ENCODE data around the gene SBNO2. TPM values are rescaled to one million over a fixed set of nuclear protein-coding genes. Genes with fewer than 3 reads are reported as not detected.

Gene SBNO2
- total and polyA plus RNA-seq, 4 donors: 2.2 to 25.0 (median 15.0) TPM

DNA sequence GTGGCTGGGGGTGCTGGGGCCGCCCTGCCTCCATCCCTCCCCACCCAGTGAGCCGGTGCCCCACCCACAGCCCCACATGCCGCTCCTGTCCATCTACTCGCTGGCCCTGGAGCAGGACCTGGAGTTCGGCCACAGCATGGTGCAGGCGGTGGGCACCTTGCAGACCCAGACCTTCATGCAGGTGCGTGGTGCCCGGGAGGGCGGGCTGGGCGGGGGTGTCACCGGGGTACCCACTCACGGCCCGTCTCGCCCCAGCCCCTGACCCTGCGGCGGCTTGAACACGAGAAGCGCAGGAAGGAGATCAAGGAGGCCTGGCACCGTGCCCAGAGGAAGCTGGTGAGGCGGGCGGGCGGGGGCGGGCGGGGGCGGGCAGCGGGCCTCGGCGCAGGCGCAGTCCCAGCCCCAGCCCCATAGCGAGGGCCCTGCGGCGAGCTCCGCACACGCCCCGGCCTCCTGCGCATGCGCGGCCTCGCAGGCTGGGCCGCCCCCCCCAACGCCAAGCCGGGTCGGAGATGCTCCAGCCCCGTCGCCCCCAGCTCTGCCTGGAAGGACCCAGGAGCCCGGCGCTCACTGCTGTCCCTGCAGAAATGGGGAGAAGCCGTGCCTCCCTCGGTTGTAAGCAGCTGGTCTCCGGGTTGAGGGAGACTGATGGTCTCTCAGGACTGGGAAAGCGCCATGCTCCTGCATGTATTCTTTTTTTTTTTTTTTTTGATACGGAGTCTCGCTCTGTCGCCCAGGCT lies 99.4 kb downstream of the SBNO2 start:
- no peak overlapping the region for H3K4me3 ChIP-seq (ENCODE audit: low read depth in 1 of 3, low read length in 3 of 3)
- H3K9me3 ChIP-seq (ENCODE audit: control insufficient read depth in 4 of 4, low read length in 3 of 4): no peaks in the 10 kb centered on the region
- H3K27me3 ChIP-seq (ENCODE audit: control insufficient read depth in 4 of 4, insufficient read depth in 4 of 4, low read length in 3 of 4): peaks cover 0 to 5% (median 0%) of the 10 kb centered on the region in 4 donors
- DNase-seq (ENCODE audit: low spot score): no peak
- no peak overlapping the region for H3K9ac ChIP-seq (ENCODE audit: low read depth in 1 of 2, low read length in 2 of 2)
- no peak overlapping the region for H3K27ac ChIP-seq (ENCODE audit: low read depth in 1 of 2, low read length in 2 of 2)
- 61% methylated on average over 54 of the region's 54 CpGs for WGBS
- peaks cover 7 to 33% (median 14%) of the 10 kb centered on the region in 4 donors for H3K4me1 ChIP-seq (ENCODE audit: control insufficient read depth in 4 of 4, insufficient read depth in 4 of 4, low read length in 3 of 4)
- TF ChIP-seq HNF4A (conservative IDR thresholded peaks at IDR 0.05) (no peak), RXRA (IDR thresholded peaks at IDR 0.05) (no peak), FOXA2 (IDR thresholded peaks at IDR 0.05) (no peak), HNF4G (IDR thresholded peaks at IDR 0.05) (no peak), GABPA (IDR thresholded peaks at IDR 0.05 in 1 of 2, conservative IDR thresholded peaks at IDR 0.05 in 1 of 2) (no peak), YY1 (IDR thresholded peaks at IDR 0.05) (no peak), SP1 (IDR thresholded peaks at IDR 0.05) (no peak)
- TF ChIP-seq, protein P1, sequence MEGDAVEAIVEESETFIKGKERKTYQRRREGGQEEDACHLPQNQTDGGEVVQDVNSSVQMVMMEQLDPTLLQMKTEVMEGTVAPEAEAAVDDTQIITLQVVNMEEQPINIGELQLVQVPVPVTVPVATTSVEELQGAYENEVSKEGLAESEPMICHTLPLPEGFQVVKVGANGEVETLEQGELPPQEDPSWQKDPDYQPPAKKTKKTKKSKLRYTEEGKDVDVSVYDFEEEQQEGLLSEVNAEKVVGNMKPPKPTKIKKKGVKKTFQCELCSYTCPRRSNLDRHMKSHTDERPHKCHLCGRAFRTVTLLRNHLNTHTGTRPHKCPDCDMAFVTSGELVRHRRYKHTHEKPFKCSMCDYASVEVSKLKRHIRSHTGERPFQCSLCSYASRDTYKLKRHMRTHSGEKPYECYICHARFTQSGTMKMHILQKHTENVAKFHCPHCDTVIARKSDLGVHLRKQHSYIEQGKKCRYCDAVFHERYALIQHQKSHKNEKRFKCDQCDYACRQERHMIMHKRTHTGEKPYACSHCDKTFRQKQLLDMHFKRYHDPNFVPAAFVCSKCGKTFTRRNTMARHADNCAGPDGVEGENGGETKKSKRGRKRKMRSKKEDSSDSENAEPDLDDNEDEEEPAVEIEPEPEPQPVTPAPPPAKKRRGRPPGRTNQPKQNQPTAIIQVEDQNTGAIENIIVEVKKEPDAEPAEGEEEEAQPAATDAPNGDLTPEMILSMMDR (IDR thresholded peaks at IDR 0.05; ENCODE audit: low read depth, low read length, missing input control): no peak
- peaks cover 0 to 1% (median 0%) of the 10 kb centered on the region in 4 donors for H3K36me3 ChIP-seq (ENCODE audit: control insufficient read depth in 4 of 4, insufficient read depth in 3 of 4, low read depth in 1 of 4, low read length in 3 of 4)

DNA sequence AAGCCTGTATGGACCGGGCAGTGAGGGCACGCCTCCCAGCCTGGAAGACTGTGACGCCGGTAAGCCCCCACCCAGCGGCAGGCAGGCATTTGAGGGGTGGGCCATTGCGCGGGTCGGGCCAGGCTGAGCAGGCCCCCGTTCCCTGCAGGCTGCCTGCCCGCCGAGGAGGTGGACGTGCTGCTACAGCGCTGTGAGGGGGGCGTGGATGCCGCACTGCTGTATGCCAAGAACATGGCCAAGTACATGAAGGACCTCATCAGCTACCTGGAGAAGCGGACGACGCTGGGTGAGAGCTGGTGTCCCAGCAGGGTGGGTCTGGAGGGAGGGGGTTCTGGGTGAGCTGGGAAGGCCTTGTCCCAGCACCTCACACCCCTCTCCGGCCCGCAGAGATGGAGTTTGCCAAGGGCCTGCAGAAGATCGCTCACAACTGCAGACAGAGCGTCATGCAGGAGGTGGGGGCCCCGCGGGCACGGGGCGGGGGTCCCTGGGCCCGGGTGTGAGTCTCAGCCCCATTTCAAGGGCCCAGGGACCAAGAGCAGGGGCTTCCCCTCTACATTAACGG lies 100.0 kb downstream of the SBNO2 start:
- Histone ChIP-seq H3K9ac (ENCODE audit: low read depth in 1 of 2, low read length in 2 of 2) (no peak overlapping the region), H3K4me3 (ENCODE audit: low read depth in 1 of 3, low read length in 3 of 3) (no peak overlapping the region), H3K27me3 (ENCODE audit: control insufficient read depth in 4 of 4, insufficient read depth in 4 of 4, low read length in 3 of 4) (peaks cover 0 to 7% (median 1%) of the 10 kb centered on the region in 4 donors), H3K9me3 (ENCODE audit: control insufficient read depth in 4 of 4, low read length in 3 of 4) (no peaks in the 10 kb centered on the region), H3K36me3 (ENCODE audit: control insufficient read depth in 4 of 4, insufficient read depth in 3 of 4, low read depth in 1 of 4, low read length in 3 of 4) (peaks cover 0 to 1% (median 0%) of the 10 kb centered on the region in 4 donors), H3K4me1 (ENCODE audit: control insufficient read depth in 4 of 4, insufficient read depth in 4 of 4, low read length in 3 of 4) (peaks cover 7 to 33% (median 16%) of the 10 kb centered on the region in 4 donors), H3K27ac (ENCODE audit: low read depth in 1 of 2, low read length in 2 of 2) (no peak overlapping the region)
- TF ChIP-seq, protein P2, sequence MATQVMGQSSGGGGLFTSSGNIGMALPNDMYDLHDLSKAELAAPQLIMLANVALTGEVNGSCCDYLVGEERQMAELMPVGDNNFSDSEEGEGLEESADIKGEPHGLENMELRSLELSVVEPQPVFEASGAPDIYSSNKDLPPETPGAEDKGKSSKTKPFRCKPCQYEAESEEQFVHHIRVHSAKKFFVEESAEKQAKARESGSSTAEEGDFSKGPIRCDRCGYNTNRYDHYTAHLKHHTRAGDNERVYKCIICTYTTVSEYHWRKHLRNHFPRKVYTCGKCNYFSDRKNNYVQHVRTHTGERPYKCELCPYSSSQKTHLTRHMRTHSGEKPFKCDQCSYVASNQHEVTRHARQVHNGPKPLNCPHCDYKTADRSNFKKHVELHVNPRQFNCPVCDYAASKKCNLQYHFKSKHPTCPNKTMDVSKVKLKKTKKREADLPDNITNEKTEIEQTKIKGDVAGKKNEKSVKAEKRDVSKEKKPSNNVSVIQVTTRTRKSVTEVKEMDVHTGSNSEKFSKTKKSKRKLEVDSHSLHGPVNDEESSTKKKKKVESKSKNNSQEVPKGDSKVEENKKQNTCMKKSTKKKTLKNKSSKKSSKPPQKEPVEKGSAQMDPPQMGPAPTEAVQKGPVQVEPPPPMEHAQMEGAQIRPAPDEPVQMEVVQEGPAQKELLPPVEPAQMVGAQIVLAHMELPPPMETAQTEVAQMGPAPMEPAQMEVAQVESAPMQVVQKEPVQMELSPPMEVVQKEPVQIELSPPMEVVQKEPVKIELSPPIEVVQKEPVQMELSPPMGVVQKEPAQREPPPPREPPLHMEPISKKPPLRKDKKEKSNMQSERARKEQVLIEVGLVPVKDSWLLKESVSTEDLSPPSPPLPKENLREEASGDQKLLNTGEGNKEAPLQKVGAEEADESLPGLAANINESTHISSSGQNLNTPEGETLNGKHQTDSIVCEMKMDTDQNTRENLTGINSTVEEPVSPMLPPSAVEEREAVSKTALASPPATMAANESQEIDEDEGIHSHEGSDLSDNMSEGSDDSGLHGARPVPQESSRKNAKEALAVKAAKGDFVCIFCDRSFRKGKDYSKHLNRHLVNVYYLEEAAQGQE (IDR thresholded peaks at IDR 0.05): no peak
- no peak for TF ChIP-seq GABPA (IDR thresholded peaks at IDR 0.05 in 1 of 2, conservative IDR thresholded peaks at IDR 0.05 in 1 of 2)
- TF ChIP-seq SP1 (IDR thresholded peaks at IDR 0.05): no peak
- TF ChIP-seq HNF4G (IDR thresholded peaks at IDR 0.05): no peak
- no peak for TF ChIP-seq HNF4A (conservative IDR thresholded peaks at IDR 0.05)
- no peak for TF ChIP-seq YY1 (IDR thresholded peaks at IDR 0.05)
- no peak for TF ChIP-seq NR2F2 (IDR thresholded peaks at IDR 0.05)
- TF ChIP-seq RAD21 (IDR thresholded peaks at IDR 0.05): no peak
- no peak for TF ChIP-seq TAF1 (conservative IDR thresholded peaks at IDR 0.05)
- 76% methylated on average over 28 of the region's 28 CpGs for WGBS
- no peak for DNase-seq (ENCODE audit: low spot score)

Data from liver (tissue), 9 donors.